H9 (cell line): Measurements from ENCODE around the gene CMTM2. TPM values are rescaled to one million over a fixed set of nuclear protein-coding genes. Genes with fewer than 3 reads are reported as not detected.
"Not testable (repeated sequence)": the region's sequence is repeated elsewhere in the genome, so short reads cannot be mapped to it uniquely, and the experiment has no call there.

Experiments
- DNase-seq: peaks from one replicate; pipeline ENCODE4 v3.0.0-alpha.2; 2017
- H2AFZ ChIP-seq: one replicate; pipeline ENCODE4 v1.6.1; 2013; ENCODE audit warnings: mild to moderate bottlenecking, low read length, control low read depth, moderate library complexity
- H2AK5ac ChIP-seq: 2 replicates; pipeline ENCODE4 v1.6.1; 2013; ENCODE audit warnings: low read length, control low read depth, mixed read lengths; ENCODE audit not compliant: insufficient read length
- H2BK120ac ChIP-seq: one replicate; pipeline ENCODE4 v1.6.1; 2013; ENCODE audit warnings: low read depth, mild to moderate bottlenecking, low read length, control low read depth, inconsistent platforms; ENCODE audit not compliant: poor library complexity, severe bottlenecking
- H2BK12ac ChIP-seq: 2 replicates; pipeline ENCODE4 v1.6.1; 2013; ENCODE audit warnings: low read length, control low read depth, mixed read lengths, low read depth; ENCODE audit not compliant: insufficient read length
- H2BK15ac ChIP-seq: 2 replicates; pipeline ENCODE4 v1.6.1; 2013; ENCODE audit warnings: low read depth, low read length, control low read depth
- H2BK20ac ChIP-seq: one replicate; pipeline ENCODE4 v1.6.1; 2013; ENCODE audit warnings: low read depth, mild to moderate bottlenecking, low read length, control low read depth, inconsistent platforms; ENCODE audit not compliant: poor library complexity, severe bottlenecking
- H2BK5ac ChIP-seq: 2 replicates; pipeline ENCODE4 v1.6.1; 2013; ENCODE audit warnings: low read length, control low read depth, mixed read lengths; ENCODE audit not compliant: insufficient read length
- H3K14ac ChIP-seq: 2 replicates; pipeline ENCODE4 v1.6.1; 2013; ENCODE audit warnings: low read length, control low read depth; ENCODE audit not compliant: insufficient read depth
- H3K18ac ChIP-seq: 2 replicates; pipeline ENCODE4 v1.6.1; 2013; ENCODE audit warnings: low read depth, mild to moderate bottlenecking, mixed read lengths, low read length, control low read depth; ENCODE audit not compliant: insufficient read length
- H3K23ac ChIP-seq: 2 replicates; pipeline ENCODE4 v1.6.1; 2013; ENCODE audit warnings: low read length, control low read depth, mixed read lengths, low read depth; ENCODE audit not compliant: insufficient read length
- H3K23me2 ChIP-seq: 2 replicates; pipeline ENCODE4 v1.6.1; 2013; ENCODE audit warnings: low read depth, mild to moderate bottlenecking, mixed read lengths, low read length, control low read depth; ENCODE audit not compliant: insufficient read length, poor library complexity, severe bottlenecking
- H3K27ac ChIP-seq: 2 replicates; pipeline ENCODE4 v1.5.1; 2013; ENCODE audit warnings: low read length, control low read depth, mixed read lengths, low read depth; ENCODE audit not compliant: insufficient read length
- H3K27me3 ChIP-seq: 2 replicates; pipeline ENCODE4 v1.6.1; 2013; ENCODE audit warnings: low read length, control low read depth, inconsistent platforms; ENCODE audit not compliant: insufficient read depth
- H3K4ac ChIP-seq: 2 replicates; pipeline ENCODE4 v1.6.1; 2013; ENCODE audit warnings: low read depth, mild to moderate bottlenecking, control low read depth, inconsistent platforms, low read length, moderate library complexity
- H3K4me1 ChIP-seq: 2 replicates; pipeline ENCODE4 v1.6.1; 2013; ENCODE audit warnings: low read length, control low read depth, inconsistent platforms; ENCODE audit not compliant: insufficient read depth
- H3K4me2 ChIP-seq: 2 replicates; pipeline ENCODE4 v1.6.1; 2013; ENCODE audit warnings: low read length, control low read depth, mixed read lengths; ENCODE audit not compliant: insufficient read length, insufficient read depth
- H3K56ac ChIP-seq: 2 replicates; pipeline ENCODE4 v1.6.1; 2013; ENCODE audit warnings: low read depth, mild to moderate bottlenecking, mixed read lengths, low read length, control low read depth; ENCODE audit not compliant: insufficient read length
- H3K79me1 ChIP-seq: 2 replicates; pipeline ENCODE4 v1.6.1; 2013; ENCODE audit warnings: low read depth, mild to moderate bottlenecking, moderate library complexity, low read length, control low read depth, inconsistent platforms; ENCODE audit not compliant: insufficient read depth, poor library complexity, severe bottlenecking
- H3K79me2 ChIP-seq: 2 replicates; pipeline ENCODE4 v1.6.1; 2013; ENCODE audit warnings: low read length, control low read depth, inconsistent platforms; ENCODE audit not compliant: insufficient read depth
- H3K9ac ChIP-seq: 2 replicates; pipeline ENCODE4 v1.6.1; 2013; ENCODE audit warnings: low read length, control low read depth, mixed read lengths; ENCODE audit not compliant: insufficient read length; ENCODE audit errors: extremely low read depth
- H3K9me3 ChIP-seq: one replicate; pipeline ENCODE4 v1.6.1; 2013; ENCODE audit warnings: low read depth, low read length, inconsistent platforms; ENCODE audit not compliant: control insufficient read depth
- H3T11ph ChIP-seq: one replicate; pipeline ENCODE4 v1.6.1; 2013; ENCODE audit warnings: mild to moderate bottlenecking, low read length, control low read depth, inconsistent platforms
- H4K20me1 ChIP-seq: one replicate; pipeline ENCODE4 v1.6.1; 2013; ENCODE audit not compliant: control insufficient read depth, insufficient read length, insufficient read depth
- H4K5ac ChIP-seq: 2 replicates; pipeline ENCODE4 v1.6.1; 2013; ENCODE audit warnings: low read depth, mild to moderate bottlenecking, mixed read lengths, low read length, control low read depth; ENCODE audit not compliant: insufficient read length
- H4K8ac ChIP-seq: replicated peaks from 2 replicates; pipeline ENCODE4 v1.6.1; 2013; ENCODE audit warnings: low read length, control low read depth, mixed read lengths, low read depth; ENCODE audit not compliant: insufficient read length
- H4K91ac ChIP-seq: 2 replicates; pipeline ENCODE4 v1.6.1; 2013; ENCODE audit warnings: low read depth, mild to moderate bottlenecking, moderate library complexity, mixed read lengths, low read length, control low read depth; ENCODE audit not compliant: insufficient read length
- H3K27ac Mint-ChIP-seq, 3 experiments: 2 replicates in 2 of 3; 3 replicates in 1 of 3; pipeline ENCODE4 v1.8.0; 2020 to 2021; ENCODE audit warnings: mixed read lengths in 3 of 3, mild to moderate bottlenecking in 1 of 3, moderate library complexity in 1 of 3
- H3K27me3 Mint-ChIP-seq: 2 replicates; pipeline ENCODE4 v1.8.0; 2021; ENCODE audit warnings: low read depth, mild to moderate bottlenecking, moderate library complexity, mixed read lengths
- H3K36me3 Mint-ChIP-seq, 3 experiments: 2 replicates in 2 of 3; 3 replicates in 1 of 3; pipeline ENCODE4 v1.8.0; 2020 to 2021; ENCODE audit warnings: low read depth in 3 of 3, mixed read lengths in 3 of 3; ENCODE audit not compliant: insufficient read depth in 1 of 3
- H3K4me1 Mint-ChIP-seq, 2 experiments: 2 replicates each; pipeline ENCODE4 v1.8.0; 2020; ENCODE audit warnings: mixed read lengths in 2 of 2
- H3K4me3 Mint-ChIP-seq, 2 experiments: 2 replicates in 1 of 2; 3 replicates in 1 of 2; pipeline ENCODE4 v1.8.0; 2020 to 2021; ENCODE audit warnings: mild to moderate bottlenecking in 2 of 2, mixed read lengths in 2 of 2, moderate library complexity in 1 of 2
- H3K9me3 Mint-ChIP-seq, 2 experiments: 2 replicates in 1 of 2; 3 replicates in 1 of 2; pipeline ENCODE4 v1.8.0; 2020; ENCODE audit warnings: mild to moderate bottlenecking in 2 of 2, mixed read lengths in 2 of 2, moderate library complexity in 1 of 2
- WGBS: extraction: QIAGEN DNeasy Blood & Tissue Kit; methylation state at CpG from one replicate; pipeline ENCODE4 v1.1.7; 2013; ENCODE audit warnings: missing lambda C conversion rate, low lambda C conversion rate, mixed read lengths; ENCODE audit not compliant: insufficient read length; ENCODE audit errors: extremely low coverage; 5-methylcytosine and 5-hydroxymethylcytosine counted together
- total RNA-seq: library from RNA; stranded (reverse); gene quantifications from 2 replicates; pipeline ENCODE4 v1.2.1, GENCODE V29; 2021
- TF ChIP-seq, protein P1 (sequence below): fragments of 200-600 bp; sonication (generic); conservative IDR thresholded peaks from 3 replicates; pipeline ENCODE4 v1.8.0; 2021; ENCODE audit warnings: antibody characterized with exemption, mild to moderate bottlenecking

CMTM2 gene
- total RNA-seq, 1 experiment from 2014 or later, result not detected

DNA sequence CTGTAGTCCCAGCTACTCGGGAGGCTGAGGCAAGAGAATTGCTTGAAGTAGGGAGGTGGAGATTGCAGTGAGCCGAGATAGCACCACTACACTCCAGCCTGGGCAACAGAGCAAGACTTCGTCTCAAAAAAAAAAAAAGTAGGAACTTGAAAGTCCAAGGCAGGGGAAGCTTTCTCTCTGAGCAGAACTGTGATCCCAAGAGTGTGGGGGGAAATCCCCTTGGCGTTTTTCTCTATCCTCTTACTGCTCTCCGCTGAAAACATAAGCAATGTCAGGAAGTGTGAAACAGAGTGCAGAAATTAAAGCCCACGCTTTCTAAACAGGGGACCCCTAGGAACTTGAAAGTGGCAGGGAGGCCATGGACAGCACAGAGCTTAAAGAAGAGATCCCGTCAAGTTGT lies 15.5 kb downstream of the CMTM2 start:
- no peak overlapping the region for H2AFZ ChIP-seq
- H2BK15ac ChIP-seq, result no peak overlapping the region
- H3K27me3 ChIP-seq, result no peaks in the 10 kb centered on the region
- no peak overlapping the region for H3K9ac ChIP-seq
- Mint-ChIP-seq H3K36me3 (no peaks in the 10 kb centered on the region), H3K9me3 (no peaks in the 10 kb centered on the region), H3K27me3 (no peaks in the 10 kb centered on the region; the same call in none of the 2 replicates), H3K4me3 (no peak overlapping the region), H3K4me1 (peaks cover 4 to 11% of the 10 kb centered on the region in 2 experiments; a peak in 3 of 4 replicates), H3K27ac (no peak overlapping the region)
- H2BK20ac ChIP-seq, result no peak overlapping the region
- no peaks in the 10 kb centered on the region for H3K9me3 ChIP-seq
- no peaks in the 10 kb centered on the region for H3K79me2 ChIP-seq
- H3K23ac ChIP-seq, result no peak overlapping the region
- H3T11ph ChIP-seq, result no peak overlapping the region
- no peak overlapping the region for H4K5ac ChIP-seq
- TF ChIP-seq, protein P1, sequence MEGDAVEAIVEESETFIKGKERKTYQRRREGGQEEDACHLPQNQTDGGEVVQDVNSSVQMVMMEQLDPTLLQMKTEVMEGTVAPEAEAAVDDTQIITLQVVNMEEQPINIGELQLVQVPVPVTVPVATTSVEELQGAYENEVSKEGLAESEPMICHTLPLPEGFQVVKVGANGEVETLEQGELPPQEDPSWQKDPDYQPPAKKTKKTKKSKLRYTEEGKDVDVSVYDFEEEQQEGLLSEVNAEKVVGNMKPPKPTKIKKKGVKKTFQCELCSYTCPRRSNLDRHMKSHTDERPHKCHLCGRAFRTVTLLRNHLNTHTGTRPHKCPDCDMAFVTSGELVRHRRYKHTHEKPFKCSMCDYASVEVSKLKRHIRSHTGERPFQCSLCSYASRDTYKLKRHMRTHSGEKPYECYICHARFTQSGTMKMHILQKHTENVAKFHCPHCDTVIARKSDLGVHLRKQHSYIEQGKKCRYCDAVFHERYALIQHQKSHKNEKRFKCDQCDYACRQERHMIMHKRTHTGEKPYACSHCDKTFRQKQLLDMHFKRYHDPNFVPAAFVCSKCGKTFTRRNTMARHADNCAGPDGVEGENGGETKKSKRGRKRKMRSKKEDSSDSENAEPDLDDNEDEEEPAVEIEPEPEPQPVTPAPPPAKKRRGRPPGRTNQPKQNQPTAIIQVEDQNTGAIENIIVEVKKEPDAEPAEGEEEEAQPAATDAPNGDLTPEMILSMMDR, result no peak
- DNase-seq, result no peak
- no peaks in the 10 kb centered on the region for H4K20me1 ChIP-seq
- no peak overlapping the region for H2AK5ac ChIP-seq
- no peaks in the 10 kb centered on the region for H3K23me2 ChIP-seq
- no peaks in the 10 kb centered on the region for H3K4me1 ChIP-seq
- H3K56ac ChIP-seq, result no peak overlapping the region
- H3K27ac ChIP-seq, result no peak overlapping the region
- no peak overlapping the region for H4K8ac ChIP-seq
- H2BK120ac ChIP-seq, result no peak overlapping the region
- H3K4me2 ChIP-seq, result no peak overlapping the region
- H3K18ac ChIP-seq, result no peak overlapping the region
- no peak overlapping the region for H3K14ac ChIP-seq
- WGBS, result no CpG with 5 or more reads among the region's 7 CpGs
- no peak overlapping the region for H3K4ac ChIP-seq
- no peak overlapping the region for H4K91ac ChIP-seq
- H2BK5ac ChIP-seq, result no peak overlapping the region
- H2BK12ac ChIP-seq, result no peak overlapping the region
- no peaks in the 10 kb centered on the region for H3K79me1 ChIP-seq

DNA sequence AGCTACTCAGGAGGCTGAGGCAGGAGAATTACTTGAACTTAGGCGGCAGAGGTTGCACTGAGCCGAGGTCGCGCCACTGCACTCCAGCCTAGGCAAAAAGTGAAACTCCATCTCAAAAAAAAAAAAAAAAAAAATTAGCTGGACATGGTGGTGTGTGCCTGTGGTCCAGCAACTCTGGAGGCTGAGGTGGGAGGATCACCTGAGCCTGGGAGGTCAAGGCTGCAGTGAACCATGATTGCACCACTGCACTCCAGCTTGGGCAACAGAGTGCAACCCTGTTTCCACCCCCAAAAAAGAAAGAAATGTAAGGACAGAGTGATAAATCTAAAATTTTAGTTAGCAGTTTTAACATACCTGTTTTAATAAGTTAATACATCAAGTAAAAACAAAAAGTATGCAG lies 17.3 kb downstream of the CMTM2 start:
- H3K9me3 ChIP-seq, H3K4me1 ChIP-seq, H2BK15ac ChIP-seq, H3K4me3 Mint-ChIP-seq, H2BK20ac ChIP-seq, H3K36me3 Mint-ChIP-seq, H3K4ac ChIP-seq, H3K4me1 Mint-ChIP-seq, H3K27me3 ChIP-seq, H2BK120ac ChIP-seq, H2BK5ac ChIP-seq, H3K9me3 Mint-ChIP-seq, H3K14ac ChIP-seq, H3K27ac ChIP-seq, H3K23ac ChIP-seq, H2AK5ac ChIP-seq, H3K27me3 Mint-ChIP-seq, H3K79me1 ChIP-seq, H4K5ac ChIP-seq, H3K79me2 ChIP-seq, H2AFZ ChIP-seq, H2BK12ac ChIP-seq, H3K18ac ChIP-seq, H3T11ph ChIP-seq, H3K27ac Mint-ChIP-seq, H4K8ac ChIP-seq, H3K23me2 ChIP-seq, H4K91ac ChIP-seq, H3K4me2 ChIP-seq, H4K20me1 ChIP-seq, H3K9ac ChIP-seq, DNase-seq, H3K56ac ChIP-seq: not testable (repeated sequence)
- no CpG with 5 or more reads among the region's 4 CpGs for WGBS
